Measurements from ENCODE around the gene SMIM33.

GRCh38 chr5:139459451-139459934, 11.3 kb upstream of the SMIM33 start:
- TF ChIP-seq, protein P1, sequence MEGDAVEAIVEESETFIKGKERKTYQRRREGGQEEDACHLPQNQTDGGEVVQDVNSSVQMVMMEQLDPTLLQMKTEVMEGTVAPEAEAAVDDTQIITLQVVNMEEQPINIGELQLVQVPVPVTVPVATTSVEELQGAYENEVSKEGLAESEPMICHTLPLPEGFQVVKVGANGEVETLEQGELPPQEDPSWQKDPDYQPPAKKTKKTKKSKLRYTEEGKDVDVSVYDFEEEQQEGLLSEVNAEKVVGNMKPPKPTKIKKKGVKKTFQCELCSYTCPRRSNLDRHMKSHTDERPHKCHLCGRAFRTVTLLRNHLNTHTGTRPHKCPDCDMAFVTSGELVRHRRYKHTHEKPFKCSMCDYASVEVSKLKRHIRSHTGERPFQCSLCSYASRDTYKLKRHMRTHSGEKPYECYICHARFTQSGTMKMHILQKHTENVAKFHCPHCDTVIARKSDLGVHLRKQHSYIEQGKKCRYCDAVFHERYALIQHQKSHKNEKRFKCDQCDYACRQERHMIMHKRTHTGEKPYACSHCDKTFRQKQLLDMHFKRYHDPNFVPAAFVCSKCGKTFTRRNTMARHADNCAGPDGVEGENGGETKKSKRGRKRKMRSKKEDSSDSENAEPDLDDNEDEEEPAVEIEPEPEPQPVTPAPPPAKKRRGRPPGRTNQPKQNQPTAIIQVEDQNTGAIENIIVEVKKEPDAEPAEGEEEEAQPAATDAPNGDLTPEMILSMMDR (conservative IDR thresholded peaks at IDR 0.05) = no peak
- TF ChIP-seq EZH2 (IDR thresholded peaks at IDR 0.05; ENCODE audit: low read depth) = no peak
